ENCODE measurements around the gene ASPG.
"Not testable (repeated sequence)": the region's sequence is repeated elsewhere in the genome, so short reads cannot be mapped to it uniquely, and the experiment has no call there.

The ASPG gene

GRCh38 chr14:104150136-104151025 lies 64.9 kb downstream of the ASPG start:
- no peak for DNase-seq

GRCh38 chr14:104151026-104151381 lies 65.5 kb downstream of the ASPG start:
- no peak for DNase-seq

GRCh38 chr14:104151566-104152245 lies 66.2 kb downstream of the ASPG start:
- DNase-seq: no peak

- DNase-seq: no peak
These were observed 66.7 kb downstream of the ASPG start for GRCh38 chr14:104152246-104152575.

GRCh38 chr14:104152686-104153393 lies 67.3 kb downstream of the ASPG start:
- no peak for DNase-seq

- DNase-seq: not testable (repeated sequence)
These were observed 67.9 kb downstream of the ASPG start for GRCh38 chr14:104153394-104153755.

GRCh38 chr14:104154246-104154645 lies 68.7 kb downstream of the ASPG start:
- DNase-seq: no peak

GRCh38 chr14:104155513-104155912 lies 70.0 kb downstream of the ASPG start:
- no peak for DNase-seq

GRCh38 chr14:104156142-104156541 lies 70.6 kb downstream of the ASPG start:
- DNase-seq: no peak

GRCh38 chr14:104157016-104157928 lies 71.8 kb downstream of the ASPG start:
- DNase-seq: no peak

GRCh38 chr14:104158827-104159798 lies 73.6 kb downstream of the ASPG start:
- DNase-seq: no peak

GRCh38 chr14:104159990-104160389 lies 74.5 kb downstream of the ASPG start:
- no peak for DNase-seq

GRCh38 chr14:104161602-104162367 lies 76.3 kb downstream of the ASPG start:
- no peak for DNase-seq

- DNase-seq: no peak
These were observed 77.0 kb downstream of the ASPG start for GRCh38 chr14:104162495-104162894.

GRCh38 chr14:104163541-104163940 lies 78.0 kb downstream of the ASPG start:
- DNase-seq: no peak

GRCh38 chr14:104164041-104164440 lies 78.5 kb downstream of the ASPG start:
- DNase-seq: no peak

GRCh38 chr14:104164512-104164911 lies 79.0 kb downstream of the ASPG start:
- DNase-seq: no peak
